ENCODE results near the gene MICA. TPM values are rescaled to one million over a fixed set of nuclear protein-coding genes. Genes with fewer than 3 reads are reported as not detected.

Gene MICA
- total RNA-seq (5.6 TPM), polyA plus RNA-seq (9.4 TPM)
- long read RNA-seq, donor 1, result 0 reads
- long read RNA-seq, donor 2, result 0 reads
- long read RNA-seq, donor 3, partial matches to known transcripts, result 0 of 1 reads
- long read RNA-seq, donor 3, other reads (novel, unspliced or antisense), result 0 of 1 reads
- long read RNA-seq, donor 4, result 0 reads
- long read RNA-seq, donor 5, result 0 reads
- long read RNA-seq, donor 6, partial matches to known transcripts, result 0 of 1 reads
- long read RNA-seq, donor 6, other reads (novel, unspliced or antisense), result 0 of 1 reads
- long read RNA-seq, donor 7, partial matches to known transcripts, result 0 of 1 reads
- long read RNA-seq, donor 7, other reads (novel, unspliced or antisense), result 0 of 1 reads
- long read RNA-seq, donor 8, result 0 reads
- long read RNA-seq, donor 9, result 0 reads
- long read RNA-seq, donor 10, result 0 reads

- Histone ChIP-seq H3K27ac (ENCODE audit: low read depth in 1 of 2, low read length in 1 of 2) (peak within 1 kb of the TSS in 1 of 2 donors; percentile 56), H3K9me3 (ENCODE audit: control insufficient read depth in 2 of 2, insufficient read depth in 1 of 2, low read length in 1 of 2) (peaks cover 0 to 5% of the 10 kb centered on the region in 2 donors), H3K36me3 (ENCODE audit: control insufficient read depth in 2 of 2, insufficient read depth in 2 of 2, low read length in 1 of 2) (no peaks in the 10 kb centered on the region), H3K4me1 (ENCODE audit: control insufficient read depth in 2 of 2, insufficient read depth in 2 of 2, low read length in 2 of 2) (peaks cover 0 to 45% of the 10 kb centered on the region in 2 donors), H3K4me3 (ENCODE audit: low read length in 2 of 2) (peak within 1 kb of the TSS; percentile 55 to 62), H3K27me3 (ENCODE audit: control insufficient read depth in 2 of 2, insufficient read depth in 1 of 2, low read length in 1 of 2) (peaks cover 0 to 33% of the 10 kb centered on the region in 2 donors)
- 1% methylated on average over 58 of the region's 58 CpGs for whole genome bisulfite sequencing
- peak in 6 of 9 donors; percentile 24 to 68 (median 38) for DNase-seq (ENCODE audit: low read depth in 6 of 9, low spot score in 9 of 9)
Measured at GRCh38 chr6:31403283-31404060, at the start of gene MICA. TSS of gene MICA (plus strand) at chr6:31403595. CDS start at chr6:31403633, 38 bp downstream.

GRCh38 chr6:31354158-31354863 lies 49.1 kb upstream of the MICA start:
- Histone ChIP-seq H3K27ac (ENCODE audit: low read depth in 1 of 2, low read length in 1 of 2) (no peak overlapping the region), H3K9me3 (ENCODE audit: control insufficient read depth in 2 of 2, insufficient read depth in 1 of 2, low read length in 1 of 2) (no peaks in the 10 kb centered on the region), H3K4me3 (ENCODE audit: low read length in 2 of 2) (no peak overlapping the region), H3K36me3 (ENCODE audit: control insufficient read depth in 2 of 2, insufficient read depth in 2 of 2, low read length in 1 of 2) (peaks cover 17% of the 10 kb centered on the region in 2 donors), H3K4me1 (ENCODE audit: control insufficient read depth in 2 of 2, insufficient read depth in 2 of 2, low read length in 2 of 2) (peaks cover 0 to 10% of the 10 kb centered on the region in 2 donors), H3K27me3 (ENCODE audit: control insufficient read depth in 2 of 2, insufficient read depth in 1 of 2, low read length in 1 of 2) (peaks cover 3 to 21% of the 10 kb centered on the region in 2 donors)
- WGBS, result 80% methylated on average over 11 of the region's 11 CpGs
- DNase-seq (ENCODE audit: low read depth in 6 of 9, low spot score in 9 of 9), result no peak

DNA sequence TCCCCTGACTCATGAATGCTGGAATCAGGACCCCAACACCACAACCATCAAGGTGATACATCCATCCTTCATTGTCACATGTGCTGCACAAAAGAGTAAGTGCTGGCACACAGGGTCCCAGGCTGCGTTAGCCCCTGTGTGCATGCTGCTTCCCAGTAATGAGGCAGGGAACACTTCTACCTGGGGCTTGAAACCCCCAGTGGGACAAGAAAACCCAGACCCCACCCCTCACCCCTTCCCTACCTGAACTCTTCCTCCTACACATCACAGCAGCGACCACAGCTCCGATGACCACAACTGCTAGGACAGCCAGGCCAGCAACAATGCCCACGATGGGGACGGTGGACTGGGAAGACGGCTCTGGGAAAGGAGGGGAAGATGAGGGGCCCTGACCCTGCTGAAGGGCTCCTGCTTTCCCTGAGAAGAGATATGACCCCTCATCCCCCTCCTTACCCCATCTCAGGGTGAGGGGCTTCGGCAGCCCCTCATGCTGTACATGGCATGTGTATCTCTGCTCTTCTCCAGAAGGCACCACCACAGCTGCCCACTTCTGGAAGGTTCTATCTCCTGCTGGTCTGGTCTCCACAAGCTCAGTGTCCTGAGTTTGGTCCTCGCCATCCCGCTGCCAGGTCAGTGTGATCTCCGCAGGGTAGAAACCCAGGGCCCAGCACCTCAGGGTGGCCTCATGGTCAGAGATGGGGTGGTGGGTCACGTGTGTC lies 48.4 kb upstream of the MICA start:
- no peaks in the 10 kb centered on the region for H3K9me3 ChIP-seq (ENCODE audit: control insufficient read depth in 2 of 2, insufficient read depth in 1 of 2, low read length in 1 of 2)
- H3K4me3 ChIP-seq (ENCODE audit: low read length in 2 of 2), result peak overlapping the region; percentile 60 to 71
- peaks cover 17% of the 10 kb centered on the region in 2 donors for H3K36me3 ChIP-seq (ENCODE audit: control insufficient read depth in 2 of 2, insufficient read depth in 2 of 2, low read length in 1 of 2)
- H3K27ac ChIP-seq (ENCODE audit: low read depth in 1 of 2, low read length in 1 of 2), result no peak overlapping the region
- DNase-seq (ENCODE audit: low read depth in 6 of 9, low spot score in 9 of 9), result no peak
- H3K4me1 ChIP-seq (ENCODE audit: control insufficient read depth in 2 of 2, insufficient read depth in 2 of 2, low read length in 2 of 2), result peaks cover 0 to 10% of the 10 kb centered on the region in 2 donors
- WGBS, result 71% methylated on average over 11 of the region's 11 CpGs
- peaks cover 5 to 22% of the 10 kb centered on the region in 2 donors for H3K27me3 ChIP-seq (ENCODE audit: control insufficient read depth in 2 of 2, insufficient read depth in 1 of 2, low read length in 1 of 2)

DNA sequence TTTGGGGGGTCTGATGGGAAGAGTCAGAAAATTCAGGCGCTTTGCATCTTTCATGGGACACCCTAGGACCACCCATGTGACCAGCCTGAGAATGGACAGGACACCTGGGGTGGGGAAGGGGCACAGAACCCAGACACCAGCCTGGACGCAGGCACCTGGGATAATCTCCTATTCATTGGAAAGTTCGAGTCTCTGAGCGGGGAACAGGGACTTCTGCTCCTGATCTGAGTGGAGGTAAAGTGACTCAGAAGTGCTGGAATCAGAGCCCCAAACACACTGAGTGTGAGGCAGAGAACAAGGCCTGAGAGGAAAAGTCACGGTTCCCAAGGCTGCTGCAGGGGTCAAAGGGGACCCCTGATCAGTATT lies 47.8 kb upstream of the MICA start:
- Histone ChIP-seq H3K4me1 (ENCODE audit: control insufficient read depth in 2 of 2, insufficient read depth in 2 of 2, low read length in 2 of 2) (peaks cover 0 to 10% of the 10 kb centered on the region in 2 donors), H3K27ac (ENCODE audit: low read depth in 1 of 2, low read length in 1 of 2) (no peak overlapping the region)
- 84% methylated on average over 5 of the region's 5 CpGs for WGBS

DNA sequence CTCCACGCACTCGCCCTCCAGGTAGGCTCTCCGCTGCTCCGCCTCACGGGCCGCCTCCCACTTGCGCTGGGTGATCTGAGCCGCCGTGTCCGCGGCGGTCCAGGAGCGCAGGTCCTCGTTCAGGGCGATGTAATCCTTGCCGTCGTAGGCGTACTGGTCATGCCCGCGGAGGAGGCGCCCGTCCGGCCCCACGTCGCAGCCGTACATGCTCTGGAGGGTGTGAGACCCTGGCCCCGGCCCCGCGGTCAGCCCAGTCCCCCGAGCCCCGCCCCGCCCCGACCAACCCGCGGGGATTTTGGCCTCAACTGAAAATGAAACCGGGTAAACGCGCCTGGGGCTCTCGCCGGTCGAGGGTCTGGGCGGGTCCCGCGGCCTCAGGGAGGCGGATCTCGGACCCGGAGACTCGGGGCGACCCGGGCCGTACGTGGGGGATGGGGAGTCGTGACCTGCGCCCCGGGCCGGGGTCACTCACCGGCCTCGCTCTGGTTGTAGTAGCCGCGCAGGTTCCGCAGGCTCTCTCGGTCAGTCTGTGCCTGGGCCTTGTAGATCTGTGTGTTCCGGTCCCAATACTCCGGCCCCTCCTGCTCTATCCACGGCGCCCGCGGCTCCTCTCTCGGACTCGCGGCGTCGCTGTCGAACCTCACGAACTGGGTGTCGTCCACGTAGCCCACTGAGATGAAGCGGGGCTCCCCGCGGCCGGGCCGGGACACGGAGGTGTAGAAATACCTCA lies 47.0 kb upstream of the MICA start:
- H3K4me1 ChIP-seq (ENCODE audit: control insufficient read depth in 2 of 2, insufficient read depth in 2 of 2, low read length in 2 of 2), result peaks cover 0 to 10% of the 10 kb centered on the region in 2 donors
- peak overlapping the region; percentile 72 to 96 for H3K27ac ChIP-seq (ENCODE audit: low read depth in 1 of 2, low read length in 1 of 2)
- peaks cover 5 to 22% of the 10 kb centered on the region in 2 donors for H3K27me3 ChIP-seq (ENCODE audit: control insufficient read depth in 2 of 2, insufficient read depth in 1 of 2, low read length in 1 of 2)
- WGBS, result 6% methylated on average over 83 of the region's 83 CpGs
- peaks cover 17% of the 10 kb centered on the region in 2 donors for H3K36me3 ChIP-seq (ENCODE audit: control insufficient read depth in 2 of 2, insufficient read depth in 2 of 2, low read length in 1 of 2)
- peak overlapping the region; percentile 60 to 71 for H3K4me3 ChIP-seq (ENCODE audit: low read length in 2 of 2)
- peak in 3 of 9 donors; percentile 11 to 33 (median 13) for DNase-seq (ENCODE audit: low read depth in 6 of 9, low spot score in 9 of 9)
- H3K9me3 ChIP-seq (ENCODE audit: control insufficient read depth in 2 of 2, insufficient read depth in 1 of 2, low read length in 1 of 2), result no peaks in the 10 kb centered on the region

More for the DNA sequence above, 47.8 kb upstream of the MICA start:
- Histone ChIP-seq H3K36me3 (ENCODE audit: control insufficient read depth in 2 of 2, insufficient read depth in 2 of 2, low read length in 1 of 2) (peaks cover 17% of the 10 kb centered on the region in 2 donors), H3K4me3 (ENCODE audit: low read length in 2 of 2) (peak overlapping the region; percentile 60 to 71), H3K27me3 (ENCODE audit: control insufficient read depth in 2 of 2, insufficient read depth in 1 of 2, low read length in 1 of 2) (peaks cover 5 to 22% of the 10 kb centered on the region in 2 donors), H3K9me3 (ENCODE audit: control insufficient read depth in 2 of 2, insufficient read depth in 1 of 2, low read length in 1 of 2) (no peaks in the 10 kb centered on the region)
- no peak for DNase-seq (ENCODE audit: low read depth in 6 of 9, low spot score in 9 of 9)

DNA sequence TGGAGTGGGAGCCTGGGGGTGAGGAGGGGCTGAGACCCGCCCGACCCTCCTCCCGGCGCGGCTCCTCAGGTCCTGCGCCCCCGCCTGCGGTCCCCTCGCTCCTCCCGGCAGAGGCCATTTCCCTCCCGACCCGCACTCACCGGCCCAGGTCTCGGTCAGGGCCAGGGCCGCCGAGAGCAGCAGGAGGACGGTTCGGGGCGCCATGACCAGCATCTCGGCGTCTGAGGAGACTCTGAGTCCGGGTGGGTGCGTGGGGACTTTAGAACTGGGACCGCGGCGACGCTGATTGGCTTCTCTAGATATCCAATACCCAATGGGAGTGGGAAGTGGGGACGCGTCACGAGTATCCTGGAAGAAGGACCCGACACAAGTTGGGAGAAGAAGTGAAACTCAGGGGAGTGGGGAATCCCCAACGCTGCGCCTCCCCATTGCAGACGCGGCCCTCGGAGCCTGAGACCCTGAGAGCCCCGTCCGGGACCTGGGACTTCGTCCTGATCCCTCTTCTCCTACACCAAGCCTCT lies 46.4 kb upstream of the MICA start, which contains the start of gene HLA-B:
HLA-B (minus strand) TSS at position 234 of the 521 bp plus-strand sequence; CDS start at position 213, 21 bp downstream.
- WGBS, result under 1% methylated on average over 39 of the region's 39 CpGs
- peaks cover 0 to 10% of the 10 kb centered on the region in 2 donors for H3K4me1 ChIP-seq (ENCODE audit: control insufficient read depth in 2 of 2, insufficient read depth in 2 of 2, low read length in 2 of 2)
- H3K27me3 ChIP-seq (ENCODE audit: control insufficient read depth in 2 of 2, insufficient read depth in 1 of 2, low read length in 1 of 2), result peaks cover 5 to 22% of the 10 kb centered on the region in 2 donors
- DNase-seq (ENCODE audit: low read depth in 6 of 9, low spot score in 9 of 9), result peak; percentile 56 to 91 (median 77)
- H3K4me3 ChIP-seq (ENCODE audit: low read length in 2 of 2), result peak within 1 kb of the TSS; percentile 60 to 71
- H3K36me3 ChIP-seq (ENCODE audit: control insufficient read depth in 2 of 2, insufficient read depth in 2 of 2, low read length in 1 of 2), result peaks cover 17% of the 10 kb centered on the region in 2 donors
- H3K9me3 ChIP-seq (ENCODE audit: control insufficient read depth in 2 of 2, insufficient read depth in 1 of 2, low read length in 1 of 2), result no peaks in the 10 kb centered on the region
- H3K27ac ChIP-seq (ENCODE audit: low read depth in 1 of 2, low read length in 1 of 2), result peak within 1 kb of the TSS; percentile 72 to 96

DNA sequence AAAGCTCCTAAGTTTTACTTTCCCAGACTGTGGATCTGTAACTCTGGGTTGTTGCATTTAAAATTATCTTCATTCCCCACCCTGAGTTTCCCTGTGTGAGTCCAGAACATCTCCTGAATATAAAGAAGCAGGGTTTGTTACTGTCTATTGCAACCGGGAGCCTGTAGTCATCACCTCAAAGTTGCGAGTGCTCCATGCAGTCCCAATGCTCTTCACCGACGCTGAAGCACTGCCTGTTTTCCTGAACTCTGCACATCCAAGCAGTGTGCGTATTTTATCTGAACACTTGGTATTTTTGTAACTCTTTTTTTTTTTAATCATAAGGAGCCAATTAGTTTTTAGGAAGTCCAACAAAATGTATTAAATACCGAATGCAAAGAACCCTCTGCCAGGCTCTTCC lies 45.5 kb upstream of the MICA start:
- DNase-seq (ENCODE audit: low read depth in 6 of 9, low spot score in 9 of 9), result no peak
- H3K4me1 ChIP-seq (ENCODE audit: control insufficient read depth in 2 of 2, insufficient read depth in 2 of 2, low read length in 2 of 2), result peaks cover 0 to 10% of the 10 kb centered on the region in 2 donors
- H3K27ac ChIP-seq (ENCODE audit: low read depth in 1 of 2, low read length in 1 of 2), result no peak overlapping the region
- WGBS, result 38% methylated on average over 6 of the region's 6 CpGs
- H3K9me3 ChIP-seq (ENCODE audit: control insufficient read depth in 2 of 2, insufficient read depth in 1 of 2, low read length in 1 of 2), result no peaks in the 10 kb centered on the region
- peaks cover 5 to 27% of the 10 kb centered on the region in 2 donors for H3K27me3 ChIP-seq (ENCODE audit: control insufficient read depth in 2 of 2, insufficient read depth in 1 of 2, low read length in 1 of 2)
- peak overlapping the region in 1 of 2 donors; percentile 71 for H3K4me3 ChIP-seq (ENCODE audit: low read length in 2 of 2)
- H3K36me3 ChIP-seq (ENCODE audit: control insufficient read depth in 2 of 2, insufficient read depth in 2 of 2, low read length in 1 of 2), result peaks cover 17% of the 10 kb centered on the region in 2 donors

Data from thymus (tissue), 14 donors.